ENCODE data around the gene PRR14. TPM values are rescaled to one million over a fixed set of nuclear protein-coding genes. Genes with fewer than 3 reads are reported as not detected.
"Not testable (repeated sequence)": the region's sequence is repeated elsewhere in the genome, so short reads cannot be mapped to it uniquely, and the experiment has no call there.

The PRR14 gene
- total RNA-seq, 1 experiment from 2014 or later, result 28.2 TPM

DNA sequence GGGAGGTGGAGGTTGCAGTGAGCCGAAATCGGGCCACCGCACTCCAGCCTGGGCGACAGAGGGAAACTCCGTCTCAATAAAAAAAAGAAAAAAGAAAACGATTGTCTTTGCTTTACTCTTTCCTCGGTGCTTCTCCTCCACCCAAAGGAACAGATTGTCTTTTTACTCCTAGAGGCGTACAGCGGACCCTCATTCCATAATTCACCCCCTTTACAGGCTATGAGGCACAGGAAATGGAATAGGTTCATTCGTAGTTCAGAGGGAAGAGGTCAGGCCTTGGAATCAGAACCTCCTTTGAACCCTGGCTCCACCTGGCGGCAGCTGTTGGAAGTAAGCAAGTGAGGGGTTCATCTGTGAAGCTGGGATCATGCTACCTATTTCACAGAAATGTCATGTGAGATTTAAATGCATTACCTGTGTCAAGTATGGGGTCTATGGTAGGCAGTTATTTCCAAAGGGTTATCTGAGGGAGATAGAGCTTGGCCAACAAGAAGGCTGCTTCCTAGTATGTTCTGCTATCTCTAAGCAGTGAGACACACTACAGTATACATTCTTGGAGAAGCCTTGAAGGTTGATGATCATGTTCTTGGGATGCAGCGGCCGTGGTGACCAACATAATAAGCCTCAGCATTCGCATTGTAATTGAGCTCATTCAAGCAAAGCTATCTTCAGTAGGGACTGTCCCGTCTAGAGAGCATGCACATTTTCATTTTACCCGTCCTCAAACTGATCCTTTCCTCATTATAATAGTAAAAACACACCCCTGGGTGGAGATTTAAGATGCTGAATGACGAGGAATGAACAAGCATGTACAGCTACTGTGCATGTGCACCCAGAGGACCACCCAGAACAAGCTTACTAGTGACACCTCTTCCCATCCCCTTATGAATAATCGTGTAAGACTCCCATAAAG lies 21.9 kb upstream of the PRR14 start:
- no peaks in the 10 kb centered on the region for H3K36me3 ChIP-seq (ENCODE audit: control insufficient read depth, insufficient read depth, low read length)
- no peaks in the 10 kb centered on the region for H3K27me3 ChIP-seq (replicated peaks; ENCODE audit: control insufficient read depth, insufficient read depth, low read length)
- no peaks in the 10 kb centered on the region for H3K4me1 Mint-ChIP-seq (ENCODE audit: low read depth, unreplicated experiment)
- intact Hi-C loops (cut with micrococcal nuclease; ENCODE audit: unreplicated experiment), result loop anchor here (1.0 to 2.0 kb wide), 3 partner anchors 18 to 199 kb away; partner anchors contain the start of genes DCTPP1, ZNF689 and ZNF747
- H3K36me3 Mint-ChIP-seq (ENCODE audit: insufficient read depth, unreplicated experiment), result peaks cover 2% of the 10 kb centered on the region
- no peak overlapping the region for H3K4me3 ChIP-seq (ENCODE audit: low read depth, low read length)
- peak; percentile 81 to 87 for DNase-seq
- ChIA-PET POLR2A (interaction anchor here (1.0 kb wide), 1 partner anchor 94 kb away, joined by 5 read pairs; the partner anchor contains the start of gene ZNF747), CTCF (interaction anchor here (0.6 to 3.1 kb wide), 6 partner anchors 16 to 199 kb away, joined by 3 to 20 read pairs (median 4); partner anchors contain the start of genes DCTPP1 and ZNF689)
- H3K9me3 ChIP-seq, result no peaks in the 10 kb centered on the region
- no TSS peak for BruUV-seq (replicated peaks)
- TF ChIP-seq, protein P1, sequence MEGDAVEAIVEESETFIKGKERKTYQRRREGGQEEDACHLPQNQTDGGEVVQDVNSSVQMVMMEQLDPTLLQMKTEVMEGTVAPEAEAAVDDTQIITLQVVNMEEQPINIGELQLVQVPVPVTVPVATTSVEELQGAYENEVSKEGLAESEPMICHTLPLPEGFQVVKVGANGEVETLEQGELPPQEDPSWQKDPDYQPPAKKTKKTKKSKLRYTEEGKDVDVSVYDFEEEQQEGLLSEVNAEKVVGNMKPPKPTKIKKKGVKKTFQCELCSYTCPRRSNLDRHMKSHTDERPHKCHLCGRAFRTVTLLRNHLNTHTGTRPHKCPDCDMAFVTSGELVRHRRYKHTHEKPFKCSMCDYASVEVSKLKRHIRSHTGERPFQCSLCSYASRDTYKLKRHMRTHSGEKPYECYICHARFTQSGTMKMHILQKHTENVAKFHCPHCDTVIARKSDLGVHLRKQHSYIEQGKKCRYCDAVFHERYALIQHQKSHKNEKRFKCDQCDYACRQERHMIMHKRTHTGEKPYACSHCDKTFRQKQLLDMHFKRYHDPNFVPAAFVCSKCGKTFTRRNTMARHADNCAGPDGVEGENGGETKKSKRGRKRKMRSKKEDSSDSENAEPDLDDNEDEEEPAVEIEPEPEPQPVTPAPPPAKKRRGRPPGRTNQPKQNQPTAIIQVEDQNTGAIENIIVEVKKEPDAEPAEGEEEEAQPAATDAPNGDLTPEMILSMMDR (IDR thresholded peaks at IDR 0.05; ENCODE audit: insufficient read depth in 1 of 2, low read depth in 1 of 2, low read length in 1 of 2, severe bottlenecking in 1 of 2, unreplicated experiment in 1 of 2), result peak; percentile 76 to 90
- no peaks in the 10 kb centered on the region for H3K9me3 Mint-ChIP-seq (ENCODE audit: unreplicated experiment)
- no peak overlapping the region for H3K27ac Mint-ChIP-seq (ENCODE audit: unreplicated experiment)
- H3K4me1 ChIP-seq, result no peaks in the 10 kb centered on the region
- H3K27me3 Mint-ChIP-seq (ENCODE audit: insufficient read depth, unreplicated experiment), result no peaks in the 10 kb centered on the region
- H3K4me3 Mint-ChIP-seq (ENCODE audit: unreplicated experiment), result no peak overlapping the region

DNA sequence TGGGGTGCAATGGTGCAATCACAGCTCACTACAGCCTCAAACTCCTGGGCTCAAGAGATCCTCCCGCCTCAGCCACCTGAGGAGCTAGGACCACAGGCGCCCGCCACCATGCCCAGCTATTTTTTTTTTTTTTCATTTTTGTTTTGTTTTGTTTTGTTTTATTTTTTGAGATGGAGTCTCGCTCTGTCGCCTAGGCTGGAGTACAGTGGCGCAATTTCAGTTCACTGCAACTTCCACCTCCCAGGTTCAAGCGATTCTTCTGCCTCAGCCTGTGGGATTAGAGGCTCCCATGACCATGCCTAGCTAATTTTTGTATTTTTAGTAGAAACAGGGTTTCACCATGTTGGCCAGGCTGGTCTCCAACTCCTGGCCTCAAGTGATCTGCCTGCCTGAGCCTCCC lies 18.3 kb upstream of the PRR14 start:
- BruUV-seq (replicated peaks); H3K9me3 Mint-ChIP-seq (ENCODE audit: unreplicated experiment); H3K4me3 ChIP-seq (ENCODE audit: low read depth, low read length); H3K4me1 Mint-ChIP-seq (ENCODE audit: low read depth, unreplicated experiment); H3K4me1 ChIP-seq; H3K27me3 Mint-ChIP-seq (ENCODE audit: insufficient read depth, unreplicated experiment); H3K27ac Mint-ChIP-seq (ENCODE audit: unreplicated experiment); H3K36me3 ChIP-seq (ENCODE audit: control insufficient read depth, insufficient read depth, low read length); H3K9me3 ChIP-seq; H3K27me3 ChIP-seq (replicated peaks; ENCODE audit: control insufficient read depth, insufficient read depth, low read length); H3K4me3 Mint-ChIP-seq (ENCODE audit: unreplicated experiment); DNase-seq; H3K36me3 Mint-ChIP-seq (ENCODE audit: insufficient read depth, unreplicated experiment): not testable (repeated sequence)
- intact Hi-C loops (cut with micrococcal nuclease; ENCODE audit: unreplicated experiment), result loop anchor here (5.0 kb wide), 1 partner anchor 35 kb away; no protein-coding TSS in a partner anchor
- CTCF ChIA-PET, result interaction anchor here (1.1 to 1.3 kb wide), 2 partner anchors 18 to 203 kb away, joined by 3 to 4 read pairs; partner anchors contain the start of genes DCTPP1 and PRR14
- POLR2A ChIA-PET, result interaction anchor here (0.6 kb wide), 1 partner anchor 203 kb away, joined by 3 read pairs; the partner anchor contains the start of gene DCTPP1

DNA sequence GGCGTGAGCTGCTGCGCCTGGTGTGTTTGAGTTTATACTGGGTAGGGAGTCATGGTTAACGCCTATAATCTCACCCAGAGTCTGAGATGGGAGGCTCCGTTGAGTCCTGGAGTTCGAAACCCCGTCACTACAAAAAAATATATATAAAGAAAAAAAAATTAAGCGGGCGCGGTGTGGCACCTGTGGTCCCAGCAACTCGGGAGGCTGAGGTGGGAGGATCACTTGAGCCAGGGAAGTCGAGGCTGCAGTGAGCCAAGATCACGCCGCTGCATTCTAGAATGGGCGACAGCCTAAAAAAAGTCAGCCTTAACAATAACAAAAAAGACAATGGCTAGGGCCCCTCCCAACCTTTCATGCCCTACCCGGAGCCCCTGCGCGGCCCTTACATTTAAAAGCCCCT lies 17.2 kb upstream of the PRR14 start:
- H3K27ac Mint-ChIP-seq (ENCODE audit: unreplicated experiment), result peak overlapping the region; percentile 95
- peaks cover 9% of the 10 kb centered on the region for H3K36me3 Mint-ChIP-seq (ENCODE audit: insufficient read depth, unreplicated experiment)
- TSS peak; percentile 96 for BruUV-seq (replicated peaks)
- H3K4me1 Mint-ChIP-seq (ENCODE audit: low read depth, unreplicated experiment), result no peaks in the 10 kb centered on the region
- peak overlapping the region; percentile 66 for H3K4me3 ChIP-seq (ENCODE audit: low read depth, low read length)
- H3K36me3 ChIP-seq (ENCODE audit: control insufficient read depth, insufficient read depth, low read length), result no peaks in the 10 kb centered on the region
- ChIA-PET POLR2A (interaction anchor here (0.6 to 1.4 kb wide), 10 partner anchors 18 to 216 kb away, joined by 4 to 10 read pairs (median 5); partner anchors contain the start of genes DCTPP1, PRR14, ZNF688 and ZNF689), CTCF (interaction anchor here (1.0 to 1.3 kb wide), 3 partner anchors 17 to 203 kb away, joined by 4 to 10 read pairs (median 8); partner anchors contain the start of genes DCTPP1, FBRS and PRR14)
- H3K9me3 ChIP-seq, result no peaks in the 10 kb centered on the region
- no peak for DNase-seq
- peak overlapping the region; percentile 93 for H3K4me3 Mint-ChIP-seq (ENCODE audit: unreplicated experiment)
- no peaks in the 10 kb centered on the region for H3K27me3 Mint-ChIP-seq (ENCODE audit: insufficient read depth, unreplicated experiment)
- intact Hi-C loops (cut with micrococcal nuclease; ENCODE audit: unreplicated experiment), result loop anchor here (5.0 kb wide), 1 partner anchor 36 kb away; no protein-coding TSS in a partner anchor
- no peaks in the 10 kb centered on the region for H3K27me3 ChIP-seq (replicated peaks; ENCODE audit: control insufficient read depth, insufficient read depth, low read length)
- H3K9me3 Mint-ChIP-seq (ENCODE audit: unreplicated experiment), result no peaks in the 10 kb centered on the region
- TF ChIP-seq, protein P1 (IDR thresholded peaks at IDR 0.05; ENCODE audit: insufficient read depth in 1 of 2, low read depth in 1 of 2, low read length in 1 of 2, severe bottlenecking in 1 of 2, unreplicated experiment in 1 of 2), result no peak
- H3K4me1 ChIP-seq, result no peaks in the 10 kb centered on the region
